Measurements from ENCODE around the gene MEIOSIN. TPM values are rescaled to one million over a fixed set of nuclear protein-coding genes. Genes with fewer than 3 reads are reported as not detected.

Gene MEIOSIN
- polyA plus RNA-seq, 1 donor from 2014 or later: not detected

DNA sequence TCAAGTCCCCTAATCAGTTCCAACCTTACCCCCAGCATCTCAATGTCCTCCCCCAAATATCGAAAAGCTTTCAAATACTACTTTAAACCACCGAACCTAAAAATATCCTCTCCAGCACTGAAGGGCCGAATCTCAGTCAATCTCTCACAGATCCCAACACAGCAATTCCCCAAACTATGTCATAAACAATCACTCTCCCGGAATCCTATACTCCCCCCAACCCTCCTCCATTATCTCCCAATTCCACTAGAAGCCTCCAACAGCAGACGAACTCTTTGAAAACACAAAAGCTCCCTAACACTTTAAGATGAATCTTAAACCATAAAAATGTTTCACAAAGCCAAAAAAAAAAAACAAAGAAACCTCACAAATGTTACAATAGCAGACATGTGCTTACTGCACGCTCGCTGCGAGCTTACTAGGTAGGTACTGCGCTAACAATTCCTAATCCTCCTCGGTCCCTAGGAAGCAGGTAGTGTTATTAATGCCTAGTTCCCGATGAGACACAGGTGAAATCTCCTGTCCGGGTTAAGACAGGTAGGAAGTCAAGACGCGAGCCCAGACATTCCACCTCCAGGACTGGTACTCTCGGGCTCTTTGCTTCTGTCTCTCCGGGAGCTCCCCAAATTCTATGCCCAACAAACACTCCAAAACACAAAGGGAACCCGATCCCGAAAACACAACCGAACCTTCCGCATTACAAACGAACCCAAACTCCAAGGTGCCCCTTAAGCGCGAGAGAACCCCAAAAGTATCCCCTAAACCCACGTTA, 16.7 kb upstream of the MEIOSIN start:
- Histone ChIP-seq H3F3A (ENCODE audit: insufficient read depth, low read length, poor library complexity, severe bottlenecking) (no peaks in the 10 kb centered on the region), H2AFZ (ENCODE audit: low read depth, low read length) (peak overlapping the region; percentile 46), H3K27me3 (ENCODE audit: insufficient read depth, low read depth, low read length) (no peaks in the 10 kb centered on the region), H3K4me3 (ENCODE audit: low read length) (peak overlapping the region; percentile 83), H3K27ac (ENCODE audit: low read length) (peak overlapping the region; percentile 94), H3K9ac (ENCODE audit: low read length) (peak overlapping the region; percentile 99), H3K9me2 (ENCODE audit: insufficient read depth, low read length) (no peaks in the 10 kb centered on the region), H3K36me3 (ENCODE audit: insufficient read depth, low read length) (no peaks in the 10 kb centered on the region), H3K4me2 (ENCODE audit: low read length) (peak overlapping the region; percentile 90), H4K20me1 (ENCODE audit: insufficient read depth) (no peaks in the 10 kb centered on the region), H3K9me3 (ENCODE audit: low read length) (no peaks in the 10 kb centered on the region), H3K79me2 (replicated peaks; ENCODE audit: insufficient read depth, low read length) (peaks cover 37% of the 10 kb centered on the region)
- peak; percentile 17 for TF ChIP-seq SMC3 (conservative IDR thresholded peaks at IDR 0.05; ENCODE audit: poor library complexity)
- peak; percentile 89 for TF ChIP-seq MXI1 (conservative IDR thresholded peaks at IDR 0.05; ENCODE audit: poor library complexity, severe bottlenecking)
- TF ChIP-seq, protein P1, sequence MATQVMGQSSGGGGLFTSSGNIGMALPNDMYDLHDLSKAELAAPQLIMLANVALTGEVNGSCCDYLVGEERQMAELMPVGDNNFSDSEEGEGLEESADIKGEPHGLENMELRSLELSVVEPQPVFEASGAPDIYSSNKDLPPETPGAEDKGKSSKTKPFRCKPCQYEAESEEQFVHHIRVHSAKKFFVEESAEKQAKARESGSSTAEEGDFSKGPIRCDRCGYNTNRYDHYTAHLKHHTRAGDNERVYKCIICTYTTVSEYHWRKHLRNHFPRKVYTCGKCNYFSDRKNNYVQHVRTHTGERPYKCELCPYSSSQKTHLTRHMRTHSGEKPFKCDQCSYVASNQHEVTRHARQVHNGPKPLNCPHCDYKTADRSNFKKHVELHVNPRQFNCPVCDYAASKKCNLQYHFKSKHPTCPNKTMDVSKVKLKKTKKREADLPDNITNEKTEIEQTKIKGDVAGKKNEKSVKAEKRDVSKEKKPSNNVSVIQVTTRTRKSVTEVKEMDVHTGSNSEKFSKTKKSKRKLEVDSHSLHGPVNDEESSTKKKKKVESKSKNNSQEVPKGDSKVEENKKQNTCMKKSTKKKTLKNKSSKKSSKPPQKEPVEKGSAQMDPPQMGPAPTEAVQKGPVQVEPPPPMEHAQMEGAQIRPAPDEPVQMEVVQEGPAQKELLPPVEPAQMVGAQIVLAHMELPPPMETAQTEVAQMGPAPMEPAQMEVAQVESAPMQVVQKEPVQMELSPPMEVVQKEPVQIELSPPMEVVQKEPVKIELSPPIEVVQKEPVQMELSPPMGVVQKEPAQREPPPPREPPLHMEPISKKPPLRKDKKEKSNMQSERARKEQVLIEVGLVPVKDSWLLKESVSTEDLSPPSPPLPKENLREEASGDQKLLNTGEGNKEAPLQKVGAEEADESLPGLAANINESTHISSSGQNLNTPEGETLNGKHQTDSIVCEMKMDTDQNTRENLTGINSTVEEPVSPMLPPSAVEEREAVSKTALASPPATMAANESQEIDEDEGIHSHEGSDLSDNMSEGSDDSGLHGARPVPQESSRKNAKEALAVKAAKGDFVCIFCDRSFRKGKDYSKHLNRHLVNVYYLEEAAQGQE (IDR thresholded peaks at IDR 0.05; ENCODE audit: borderline replicate concordance): peak; percentile 82
- TF ChIP-seq TAF1 (IDR thresholded peaks at IDR 0.05; ENCODE audit: low read depth): peak; percentile 49
- no peak for TF ChIP-seq EP300 (conservative IDR thresholded peaks at IDR 0.05; ENCODE audit: poor library complexity, severe bottlenecking)
- TF ChIP-seq, protein P2, sequence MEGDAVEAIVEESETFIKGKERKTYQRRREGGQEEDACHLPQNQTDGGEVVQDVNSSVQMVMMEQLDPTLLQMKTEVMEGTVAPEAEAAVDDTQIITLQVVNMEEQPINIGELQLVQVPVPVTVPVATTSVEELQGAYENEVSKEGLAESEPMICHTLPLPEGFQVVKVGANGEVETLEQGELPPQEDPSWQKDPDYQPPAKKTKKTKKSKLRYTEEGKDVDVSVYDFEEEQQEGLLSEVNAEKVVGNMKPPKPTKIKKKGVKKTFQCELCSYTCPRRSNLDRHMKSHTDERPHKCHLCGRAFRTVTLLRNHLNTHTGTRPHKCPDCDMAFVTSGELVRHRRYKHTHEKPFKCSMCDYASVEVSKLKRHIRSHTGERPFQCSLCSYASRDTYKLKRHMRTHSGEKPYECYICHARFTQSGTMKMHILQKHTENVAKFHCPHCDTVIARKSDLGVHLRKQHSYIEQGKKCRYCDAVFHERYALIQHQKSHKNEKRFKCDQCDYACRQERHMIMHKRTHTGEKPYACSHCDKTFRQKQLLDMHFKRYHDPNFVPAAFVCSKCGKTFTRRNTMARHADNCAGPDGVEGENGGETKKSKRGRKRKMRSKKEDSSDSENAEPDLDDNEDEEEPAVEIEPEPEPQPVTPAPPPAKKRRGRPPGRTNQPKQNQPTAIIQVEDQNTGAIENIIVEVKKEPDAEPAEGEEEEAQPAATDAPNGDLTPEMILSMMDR (IDR thresholded peaks at IDR 0.05; ENCODE audit: poor library complexity, severe bottlenecking): no peak
- TF ChIP-seq POLR2AphosphoS5 (IDR thresholded peaks at IDR 0.05): no peak

DNA sequence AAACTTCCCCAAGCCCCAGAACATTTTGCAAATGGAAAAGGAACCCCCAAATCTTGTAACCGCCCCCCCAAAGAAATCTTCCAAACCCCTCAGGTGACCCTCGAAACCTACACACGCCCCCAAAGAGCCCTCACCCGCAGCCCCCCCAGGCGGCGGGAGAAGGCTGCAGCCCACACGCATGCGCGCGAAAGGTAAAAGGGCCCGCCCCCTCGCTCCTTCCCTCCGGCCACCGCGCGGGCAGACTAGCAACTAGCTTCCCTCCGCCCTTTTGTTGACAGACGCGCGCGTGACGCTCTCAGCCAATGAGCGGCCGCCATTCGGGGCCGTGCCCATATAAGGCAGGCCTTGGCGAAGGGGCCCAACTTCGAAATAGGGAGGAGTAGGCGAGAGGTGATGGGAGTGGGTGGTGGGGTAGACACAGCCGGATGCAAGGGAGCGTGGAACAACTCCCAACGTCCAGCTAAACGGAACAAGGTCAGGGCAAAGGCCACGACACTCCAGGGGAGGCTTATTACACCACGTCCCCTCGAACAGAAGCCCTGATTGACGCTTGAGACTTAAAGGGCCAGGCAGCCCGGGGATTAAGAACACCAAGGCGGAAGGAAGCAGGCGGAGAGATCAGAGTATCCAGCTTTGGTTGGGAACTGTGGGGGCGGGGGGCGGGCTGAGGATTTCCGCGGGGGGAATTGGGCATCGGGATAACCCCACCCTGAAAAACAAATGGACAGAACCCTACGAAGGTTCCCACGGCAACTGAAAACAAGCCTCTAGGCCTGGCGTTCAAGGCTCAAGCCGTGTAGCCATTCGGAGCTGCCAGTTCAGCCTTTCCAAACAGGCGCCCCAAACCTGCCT, 15.9 kb upstream of the MEIOSIN start:
- TF ChIP-seq MXI1 (conservative IDR thresholded peaks at IDR 0.05; ENCODE audit: poor library complexity, severe bottlenecking): peak; percentile 17
- TF ChIP-seq, protein P2 (IDR thresholded peaks at IDR 0.05; ENCODE audit: poor library complexity, severe bottlenecking): peak; percentile 49
- TF ChIP-seq EZH2 (IDR thresholded peaks at IDR 0.05; ENCODE audit: borderline replicate concordance, insufficient read depth, low read length, poor library complexity, severe bottlenecking): no peak
- peak; percentile 47 for TF ChIP-seq TAF1 (IDR thresholded peaks at IDR 0.05; ENCODE audit: low read depth)
- peak; percentile 90 for TF ChIP-seq POLR2AphosphoS5 (IDR thresholded peaks at IDR 0.05)
- TF ChIP-seq, protein P1 (IDR thresholded peaks at IDR 0.05; ENCODE audit: borderline replicate concordance): peak; percentile 32
- TF ChIP-seq EP300 (conservative IDR thresholded peaks at IDR 0.05; ENCODE audit: poor library complexity, severe bottlenecking): peak; percentile 95
- no peak for TF ChIP-seq RAD21 (conservative IDR thresholded peaks at IDR 0.05)
- Histone ChIP-seq H2AFZ (ENCODE audit: low read depth, low read length) (peak overlapping the region; percentile 46), H3K4me2 (ENCODE audit: low read length) (peak overlapping the region; percentile 90), H3K9me2 (ENCODE audit: insufficient read depth, low read length) (no peaks in the 10 kb centered on the region), H3K79me2 (replicated peaks; ENCODE audit: insufficient read depth, low read length) (peaks cover 37% of the 10 kb centered on the region), H3K9ac (ENCODE audit: low read length) (peak overlapping the region; percentile 99), H3K4me3 (ENCODE audit: low read length) (peak overlapping the region; percentile 83), H3F3A (ENCODE audit: insufficient read depth, low read length, poor library complexity, severe bottlenecking) (no peaks in the 10 kb centered on the region), H3K27me3 (ENCODE audit: insufficient read depth, low read depth, low read length) (no peaks in the 10 kb centered on the region), H3K9me3 (ENCODE audit: low read length) (no peaks in the 10 kb centered on the region), H3K36me3 (ENCODE audit: insufficient read depth, low read length) (no peaks in the 10 kb centered on the region), H3K27ac (ENCODE audit: low read length) (peak overlapping the region; percentile 99), H4K20me1 (ENCODE audit: insufficient read depth) (no peaks in the 10 kb centered on the region)
